ENCODE data around the gene VPS13D.

- no peak for TF ChIP-seq CTCF (IDR thresholded peaks at IDR 0.05)
- TF ChIP-seq EP300 (IDR thresholded peaks at IDR 0.05) = no peak
Measured at GRCh38 chr1:12519693-12520364, 290.0 kb downstream of the VPS13D start.

Measured in ovary (tissue), 3 donors.